Endothelial cell (in vitro differentiated cells): ENCODE data around the gene ERMP1. TPM values are rescaled to one million over a fixed set of nuclear protein-coding genes. Genes with fewer than 3 reads are reported as not detected.

ENCODE experiments used
- DNase-seq: peaks from one replicate; pipeline ENCODE4 v3.0.0; 2021; ENCODE audit warnings: low spot score
- H3K27ac Mint-ChIP-seq: one replicate; pipeline ENCODE4 v1.8.0; 2021; ENCODE audit warnings: mixed read lengths, inconsistent platforms; ENCODE audit not compliant: unreplicated experiment
- H3K27me3 Mint-ChIP-seq: one replicate; pipeline ENCODE4 v1.8.0; 2021; ENCODE audit warnings: mild to moderate bottlenecking, moderate library complexity, mixed read lengths, inconsistent platforms; ENCODE audit not compliant: unreplicated experiment
- H3K36me3 Mint-ChIP-seq: one replicate; pipeline ENCODE4 v1.8.0; 2021; ENCODE audit warnings: mild to moderate bottlenecking, low read depth, mixed read lengths, inconsistent platforms; ENCODE audit not compliant: unreplicated experiment
- H3K4me1 Mint-ChIP-seq: one replicate; pipeline ENCODE4 v1.8.0; 2021; ENCODE audit warnings: mild to moderate bottlenecking, mixed read lengths, inconsistent platforms; ENCODE audit not compliant: unreplicated experiment
- H3K4me3 Mint-ChIP-seq: one replicate; pipeline ENCODE4 v1.8.0; 2021; ENCODE audit warnings: mild to moderate bottlenecking, mixed read lengths, inconsistent platforms; ENCODE audit not compliant: unreplicated experiment
- H3K9me3 Mint-ChIP-seq: one replicate; pipeline ENCODE4 v1.8.0; 2021; ENCODE audit warnings: mixed read lengths, inconsistent platforms; ENCODE audit not compliant: unreplicated experiment
- total RNA-seq: library from RNA; stranded (reverse); fragmentation: NEBNext Ultra II Directional; extraction: Animal tissue kit (Norgen Biotek cat#: 25700); gene quantifications from one replicate; pipeline ENCODE4 v1.2.1, GENCODE V29; 2021; ENCODE audit not compliant: unreplicated experiment
- TF ChIP-seq, protein P1 (sequence below): fragments of 200-600 bp; sonication (generic); IDR thresholded peaks from one replicate; pipeline ENCODE4 v1.5.0; 2021; ENCODE audit warnings: antibody characterized with exemption; ENCODE audit not compliant: unreplicated experiment

Gene ERMP1
- total RNA-seq, 1 donor from 2014 or later, result 13.4 TPM

- DNase-seq, result no peak
- Mint-ChIP-seq H3K36me3 (peaks cover 57% of the 10 kb centered on the region), H3K4me3 (peak overlapping the region; percentile 82), H3K9me3 (no peaks in the 10 kb centered on the region), H3K27ac (no peak overlapping the region), H3K4me1 (no peaks in the 10 kb centered on the region), H3K27me3 (peaks cover 5% of the 10 kb centered on the region)
- TF ChIP-seq, protein P1, sequence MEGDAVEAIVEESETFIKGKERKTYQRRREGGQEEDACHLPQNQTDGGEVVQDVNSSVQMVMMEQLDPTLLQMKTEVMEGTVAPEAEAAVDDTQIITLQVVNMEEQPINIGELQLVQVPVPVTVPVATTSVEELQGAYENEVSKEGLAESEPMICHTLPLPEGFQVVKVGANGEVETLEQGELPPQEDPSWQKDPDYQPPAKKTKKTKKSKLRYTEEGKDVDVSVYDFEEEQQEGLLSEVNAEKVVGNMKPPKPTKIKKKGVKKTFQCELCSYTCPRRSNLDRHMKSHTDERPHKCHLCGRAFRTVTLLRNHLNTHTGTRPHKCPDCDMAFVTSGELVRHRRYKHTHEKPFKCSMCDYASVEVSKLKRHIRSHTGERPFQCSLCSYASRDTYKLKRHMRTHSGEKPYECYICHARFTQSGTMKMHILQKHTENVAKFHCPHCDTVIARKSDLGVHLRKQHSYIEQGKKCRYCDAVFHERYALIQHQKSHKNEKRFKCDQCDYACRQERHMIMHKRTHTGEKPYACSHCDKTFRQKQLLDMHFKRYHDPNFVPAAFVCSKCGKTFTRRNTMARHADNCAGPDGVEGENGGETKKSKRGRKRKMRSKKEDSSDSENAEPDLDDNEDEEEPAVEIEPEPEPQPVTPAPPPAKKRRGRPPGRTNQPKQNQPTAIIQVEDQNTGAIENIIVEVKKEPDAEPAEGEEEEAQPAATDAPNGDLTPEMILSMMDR, result no peak
Observed at GRCh38 chr9:5778805-5779204, 54.1 kb downstream of the ERMP1 start.

GRCh38 chr9:5773324-5773999 is 59.5 kb downstream of the ERMP1 start:
- Mint-ChIP-seq H3K36me3 (peaks cover 18% of the 10 kb centered on the region), H3K9me3 (no peaks in the 10 kb centered on the region), H3K27ac (no peak overlapping the region), H3K4me3 (no peak overlapping the region), H3K4me1 (peaks cover 3% of the 10 kb centered on the region), H3K27me3 (peaks cover 4% of the 10 kb centered on the region)
- no peak for DNase-seq
- TF ChIP-seq, protein P1, result no peak

DNA sequence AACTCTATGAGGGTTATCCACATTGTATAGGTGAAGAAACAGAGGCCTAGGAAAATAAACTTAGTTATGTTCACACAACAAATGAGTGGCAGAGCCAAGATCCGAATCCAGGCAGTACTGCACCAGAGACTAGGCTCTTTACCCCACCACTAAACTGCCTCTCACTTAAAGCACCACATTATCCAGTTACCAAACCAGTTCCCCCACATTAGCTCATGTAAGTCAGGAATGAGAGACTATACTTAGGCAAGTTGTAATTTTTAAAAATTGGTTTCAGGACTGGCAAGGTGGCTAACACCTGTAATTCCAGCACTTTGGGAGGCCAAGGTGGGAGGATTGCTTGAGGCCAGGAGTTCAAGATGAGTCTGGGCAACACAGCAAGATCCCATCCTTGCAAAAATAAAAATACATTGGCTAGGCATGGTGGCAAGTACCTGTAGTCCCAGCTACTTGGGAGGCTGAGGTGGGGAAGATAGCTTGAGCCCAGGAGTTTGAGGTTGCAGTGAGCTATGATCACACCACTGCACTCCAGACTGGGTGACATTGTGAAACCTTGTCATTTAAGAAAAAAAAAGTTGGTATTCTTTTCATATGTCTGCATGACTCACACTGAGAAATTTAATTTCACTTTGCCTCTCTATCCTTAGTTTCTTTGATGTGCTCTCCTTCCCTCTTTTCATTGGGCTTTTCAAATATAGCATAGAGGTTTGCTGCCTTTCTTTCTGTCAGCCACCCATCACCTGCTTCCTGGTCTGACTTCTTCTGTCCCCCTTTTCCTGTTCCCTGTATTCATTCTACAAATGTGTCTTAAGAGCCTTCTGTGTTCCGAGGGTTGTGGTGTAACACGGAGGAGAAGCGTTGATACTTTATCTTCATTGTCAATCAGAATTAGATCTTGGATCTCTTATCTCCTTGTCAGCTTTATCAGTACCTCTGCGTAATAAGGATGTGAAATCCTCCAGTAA is 64.7 kb downstream of the ERMP1 start:
- Mint-ChIP-seq H3K36me3 (peaks cover 32% of the 10 kb centered on the region), H3K4me1 (peaks cover 3% of the 10 kb centered on the region), H3K9me3 (no peaks in the 10 kb centered on the region), H3K27ac (no peak overlapping the region), H3K27me3 (no peaks in the 10 kb centered on the region), H3K4me3 (no peak overlapping the region)
- DNase-seq, result no peak
- TF ChIP-seq, protein P1, result no peak

GRCh38 chr9:5764130-5764868 is 68.6 kb downstream of the ERMP1 start:
- Mint-ChIP-seq H3K27ac (no peak overlapping the region), H3K9me3 (no peaks in the 10 kb centered on the region), H3K4me1 (peaks cover 3% of the 10 kb centered on the region), H3K36me3 (peaks cover 38% of the 10 kb centered on the region), H3K27me3 (no peaks in the 10 kb centered on the region), H3K4me3 (no peak overlapping the region)
- TF ChIP-seq, protein P1, result no peak
- DNase-seq, result no peak
